Lower lobe of right lung (tissue), 2 donors: ENCODE data around the gene MCM7. TPM values are rescaled to one million over a fixed set of nuclear protein-coding genes. Genes with fewer than 3 reads are reported as not detected.
A peak's percentile ranks its signal among the peaks of the same experiment; 100 is the strongest.

ENCODE experiments used
- ATAC-seq, 2 donors: fragments of 200-7000 bp; cut with Tn5 transposase; one replicate each; pipeline ENCODE4 v1.9.1; 2020 to 2022; ENCODE audit warnings: mild to moderate bottlenecking in 2 of 2, moderate library complexity in 2 of 2
- DNase-seq: peaks from one replicate; pipeline ENCODE4 v3.0.0-alpha.2; 2020
- H3K27ac ChIP-seq: fragments of 200-600 bp; one replicate; pipeline ENCODE4 v1.8.0; 2022
- H3K27me3 ChIP-seq: fragments of 200-600 bp; one replicate; pipeline ENCODE4 v1.8.0; 2022; ENCODE audit warnings: low read depth
- H3K36me3 ChIP-seq: fragments of 200-600 bp; one replicate; pipeline ENCODE4 v1.8.0; 2022; ENCODE audit warnings: mild to moderate bottlenecking
- H3K4me1 ChIP-seq: fragments of 200-600 bp; one replicate; pipeline ENCODE4 v1.8.0; 2022
- H3K4me3 ChIP-seq: fragments of 200-600 bp; one replicate; pipeline ENCODE4 v1.8.0; 2022; ENCODE audit warnings: mild to moderate bottlenecking
- H3K9me3 ChIP-seq: fragments of 200-600 bp; one replicate; pipeline ENCODE4 v1.8.0; 2022
- intact Hi-C: fragments of 100-400 bp; cut with DNase I; formaldehyde crosslinking; loops from one replicate; pipeline ENCODE4 v1.11.0; 2022
- total RNA-seq: library from RNA; stranded (reverse); fragmentation: NEBNext Ultra II Directional; extraction: Animal tissue kit (Norgen Biotek cat#: 25700); gene quantifications from one replicate; pipeline ENCODE4 v1.2.1, GENCODE V29; 2021
- TF ChIP-seq, protein P1 (sequence below): fragments of 200-600 bp; IDR thresholded peaks from one replicate; pipeline ENCODE4 v1.8.0; 2022; ENCODE audit warnings: antibody characterized with exemption, mild to moderate bottlenecking
- donor health status: DM: no; HTN: yes; CAD: no; lungs with severe emphysema.

The MCM7 gene
- total RNA-seq, 1 donor from 2014 or later = 48.0 TPM

DNA sequence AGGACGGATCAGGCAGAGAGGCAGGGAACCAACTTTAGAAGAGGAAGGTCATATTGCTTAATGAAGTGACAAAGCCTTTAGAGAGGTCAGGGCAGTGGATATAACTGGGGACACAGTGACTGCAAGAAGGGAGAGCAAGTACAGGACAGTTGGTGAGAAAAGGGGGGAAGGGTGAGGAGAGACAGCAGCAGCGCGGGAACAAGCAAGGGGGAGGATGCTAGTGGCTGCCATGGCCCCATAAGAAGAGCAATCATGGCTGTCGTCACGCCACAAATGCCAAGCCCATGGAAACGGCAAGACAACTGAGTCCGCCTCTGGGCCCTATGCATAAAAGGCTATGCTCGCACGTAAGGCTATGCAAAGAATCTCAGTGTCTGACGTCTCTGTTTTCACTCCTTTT is 28.7 kb downstream of the MCM7 start:
- DNase-seq = no peak

DNA sequence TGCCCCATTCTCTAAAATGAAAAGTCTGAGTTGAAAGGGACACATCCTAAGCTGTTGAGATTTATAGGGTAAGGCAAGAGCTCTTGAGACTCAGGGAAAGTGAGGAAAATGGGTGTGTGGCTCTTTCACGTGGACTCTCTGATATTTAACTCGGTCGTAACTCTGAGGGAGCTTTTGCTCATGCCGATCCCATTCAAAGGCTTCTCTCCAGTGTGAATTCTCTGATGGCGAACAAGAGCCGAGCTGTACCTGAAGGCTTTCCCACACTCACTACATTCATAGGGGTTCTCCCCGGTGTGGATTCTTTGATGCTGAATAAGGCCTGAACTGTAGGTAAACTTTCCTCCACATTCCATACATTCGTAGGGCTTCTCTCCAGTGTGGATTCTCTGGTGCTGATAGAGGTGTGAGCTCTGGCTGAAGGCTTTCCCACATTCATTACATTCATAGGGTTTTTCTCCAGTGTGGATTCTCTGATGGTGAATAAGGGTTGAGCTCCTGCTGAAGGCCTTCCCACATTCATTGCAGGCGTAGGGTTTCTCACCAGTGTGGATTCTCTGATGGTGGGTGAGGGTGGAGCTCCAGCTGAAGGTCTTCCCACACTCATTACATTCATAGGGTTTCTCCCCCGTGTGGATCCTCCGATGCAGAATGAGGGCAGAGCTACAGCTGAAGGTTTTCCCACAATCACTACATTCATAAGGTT is 30.0 kb downstream of the MCM7 start:
- no peak overlapping the region for H3K4me3 ChIP-seq
- TF ChIP-seq, protein P1, sequence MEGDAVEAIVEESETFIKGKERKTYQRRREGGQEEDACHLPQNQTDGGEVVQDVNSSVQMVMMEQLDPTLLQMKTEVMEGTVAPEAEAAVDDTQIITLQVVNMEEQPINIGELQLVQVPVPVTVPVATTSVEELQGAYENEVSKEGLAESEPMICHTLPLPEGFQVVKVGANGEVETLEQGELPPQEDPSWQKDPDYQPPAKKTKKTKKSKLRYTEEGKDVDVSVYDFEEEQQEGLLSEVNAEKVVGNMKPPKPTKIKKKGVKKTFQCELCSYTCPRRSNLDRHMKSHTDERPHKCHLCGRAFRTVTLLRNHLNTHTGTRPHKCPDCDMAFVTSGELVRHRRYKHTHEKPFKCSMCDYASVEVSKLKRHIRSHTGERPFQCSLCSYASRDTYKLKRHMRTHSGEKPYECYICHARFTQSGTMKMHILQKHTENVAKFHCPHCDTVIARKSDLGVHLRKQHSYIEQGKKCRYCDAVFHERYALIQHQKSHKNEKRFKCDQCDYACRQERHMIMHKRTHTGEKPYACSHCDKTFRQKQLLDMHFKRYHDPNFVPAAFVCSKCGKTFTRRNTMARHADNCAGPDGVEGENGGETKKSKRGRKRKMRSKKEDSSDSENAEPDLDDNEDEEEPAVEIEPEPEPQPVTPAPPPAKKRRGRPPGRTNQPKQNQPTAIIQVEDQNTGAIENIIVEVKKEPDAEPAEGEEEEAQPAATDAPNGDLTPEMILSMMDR = no peak
- peaks cover 80% of the 10 kb centered on the region for H3K36me3 ChIP-seq
- intact Hi-C loops = no loop called here
- no peaks in the 10 kb centered on the region for H3K4me1 ChIP-seq
- ATAC-seq (no peak), DNase-seq (no peak)
- H3K27me3 ChIP-seq = no peaks in the 10 kb centered on the region
- no peak overlapping the region for H3K27ac ChIP-seq
- peaks cover 28% of the 10 kb centered on the region for H3K9me3 ChIP-seq

More for the DNA sequence above, 28.7 kb downstream of the MCM7 start:
- TF ChIP-seq, protein P1 = no peak
- intact Hi-C loops = no loop called here
- Histone ChIP-seq H3K27me3 (no peaks in the 10 kb centered on the region), H3K27ac (no peak overlapping the region), H3K4me1 (no peaks in the 10 kb centered on the region), H3K4me3 (no peak overlapping the region), H3K9me3 (peaks cover 28% of the 10 kb centered on the region), H3K36me3 (peaks cover 89% of the 10 kb centered on the region)
- no peak for ATAC-seq

DNA sequence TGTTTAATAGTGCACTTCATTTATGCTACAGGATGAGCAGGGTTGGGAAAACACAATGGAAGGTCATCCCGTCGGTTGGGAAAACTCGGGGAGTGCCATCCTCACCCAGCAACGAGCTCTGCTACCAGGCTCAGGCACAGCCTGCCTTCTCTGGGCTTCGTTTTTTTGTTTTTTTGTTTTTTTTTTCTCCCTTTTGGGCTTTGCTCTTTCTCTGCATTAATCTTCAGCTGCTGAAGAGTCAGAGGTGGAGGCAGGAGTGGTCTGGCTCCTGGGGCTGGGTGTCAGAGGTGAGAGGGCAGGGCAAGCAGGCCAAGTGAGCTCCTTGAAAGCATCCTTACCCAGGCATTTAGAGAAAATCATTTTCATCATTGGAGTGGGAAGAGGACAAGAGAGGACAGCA is 31.2 kb downstream of the MCM7 start:
- ATAC-seq (no peak), DNase-seq (no peak)
- H3K27me3 ChIP-seq = no peaks in the 10 kb centered on the region
- no peak overlapping the region for H3K27ac ChIP-seq
- H3K36me3 ChIP-seq = peaks cover 68% of the 10 kb centered on the region
- H3K4me1 ChIP-seq = peaks cover 8% of the 10 kb centered on the region
- intact Hi-C loops = no loop called here
- H3K9me3 ChIP-seq = peaks cover 28% of the 10 kb centered on the region
- TF ChIP-seq, protein P1 = no peak
- H3K4me3 ChIP-seq = no peak overlapping the region

DNA sequence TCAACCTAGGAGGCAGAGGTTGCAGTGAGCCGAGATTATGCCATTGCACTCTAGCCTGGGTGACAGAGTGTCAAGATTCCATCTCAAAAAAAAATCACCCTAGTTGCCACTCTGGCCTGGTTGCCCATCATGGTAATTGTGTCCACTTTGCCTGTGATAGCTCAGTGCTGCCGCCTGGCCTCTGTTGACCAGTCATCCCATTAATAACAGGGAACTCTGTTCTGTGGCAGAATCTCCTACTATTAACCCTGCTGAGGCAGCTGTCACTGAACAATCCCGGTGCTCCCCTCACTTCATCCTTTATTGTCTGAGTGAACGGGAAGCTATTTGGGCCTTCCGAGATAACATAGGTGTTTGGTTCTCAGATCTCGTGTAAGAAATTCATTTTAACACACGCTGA is 34.2 kb downstream of the MCM7 start:
- Histone ChIP-seq H3K9me3 (peaks cover 18% of the 10 kb centered on the region), H3K27ac (no peak overlapping the region), H3K4me3 (no peak overlapping the region), H3K4me1 (peaks cover 11% of the 10 kb centered on the region), H3K27me3 (no peaks in the 10 kb centered on the region), H3K36me3 (peaks cover 66% of the 10 kb centered on the region)
- intact Hi-C loops = no loop called here
- DNase-seq (no peak), ATAC-seq (no peak)
- TF ChIP-seq, protein P1 = no peak

DNA sequence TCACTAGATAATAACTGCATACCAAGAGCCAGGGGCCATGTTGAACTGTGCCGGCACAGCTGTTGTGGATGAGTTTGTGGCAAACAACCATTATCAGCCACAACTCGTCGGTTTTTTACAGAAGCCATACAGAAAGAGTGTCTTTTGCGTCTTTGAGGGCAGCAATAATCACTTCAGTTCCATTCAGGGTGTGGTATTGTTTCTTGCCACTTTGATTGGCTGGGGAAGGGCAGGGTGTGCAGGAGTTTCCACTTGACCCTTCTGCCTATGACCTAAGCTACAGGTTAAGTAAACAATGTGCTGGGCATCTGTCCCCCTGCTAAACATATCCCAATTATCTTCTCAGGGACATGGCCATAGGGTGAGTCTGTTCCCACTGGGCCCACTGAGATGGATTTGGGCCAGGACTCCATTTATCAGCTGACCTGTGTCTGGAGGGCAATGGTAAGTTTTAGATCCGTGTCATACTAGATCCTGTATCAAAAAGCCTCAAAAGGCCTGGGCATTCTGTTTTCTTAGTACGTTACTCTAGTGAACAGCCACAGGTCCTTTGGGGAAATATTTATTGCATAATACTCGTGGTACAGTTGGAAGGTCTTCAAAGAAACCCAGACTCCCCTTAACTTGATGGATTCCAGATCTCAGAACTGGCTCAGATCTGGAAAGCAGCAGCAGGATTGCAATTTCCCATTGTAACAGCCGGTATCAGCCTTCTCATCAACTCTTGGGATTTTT is 35.6 kb downstream of the MCM7 start:
- Histone ChIP-seq H3K4me1 (peaks cover 11% of the 10 kb centered on the region), H3K4me3 (no peak overlapping the region), H3K27me3 (no peaks in the 10 kb centered on the region), H3K36me3 (peaks cover 65% of the 10 kb centered on the region), H3K9me3 (peaks cover 5% of the 10 kb centered on the region), H3K27ac (peak overlapping the region; percentile 47)
- no peak for DNase-seq
- intact Hi-C loops = no loop called here
- ATAC-seq = peak; percentile 65 to 69
- TF ChIP-seq, protein P1 = no peak
